SU-DHL-6 (cell line): ENCODE results near the gene P3H4.

Source experiments
- H2AFZ ChIP-seq: fragments of 200-600 bp; sonication (generic); 2 replicates; pipeline ENCODE4 v1.6.1; 2014; ENCODE audit warnings: low read depth, mild to moderate bottlenecking, moderate library complexity, mixed read lengths, antibody characterized with exemption, low read length; ENCODE audit not compliant: severe bottlenecking
- H3F3A ChIP-seq: fragments of 200-600 bp; shearing (Covaris generic); 2 replicates; pipeline ENCODE4 v1.6.0; 2016; ENCODE audit warnings: antibody characterized with exemption, mild to moderate bottlenecking; ENCODE audit not compliant: insufficient read depth
- H3K27ac ChIP-seq: fragments of 200-600 bp; sonication (generic); 2 replicates; pipeline ENCODE4 v1.5.1; 2016; ENCODE audit warnings: low read depth, mild to moderate bottlenecking, low read length, moderate library complexity, mixed read lengths
- H3K27me3 ChIP-seq: fragments of 200-600 bp; sonication (generic), shearing (Covaris generic); 2 replicates; pipeline ENCODE4 v1.6.0; 2014; ENCODE audit warnings: mild to moderate bottlenecking, low read length
- H3K36me3 ChIP-seq: fragments of 200-600 bp; sonication (generic); 2 replicates; pipeline ENCODE4 v1.6.1; 2014; ENCODE audit warnings: mild to moderate bottlenecking, low read length, mixed read lengths
- H3K4me2 ChIP-seq: fragments of 300-600, 200-600 bp; shearing (Covaris generic), sonication (generic); 2 replicates; pipeline ENCODE4 v1.6.0; 2014; ENCODE audit warnings: low read length, low read depth, mild to moderate bottlenecking; ENCODE audit not compliant: poor library complexity, severe bottlenecking
- H3K4me3 ChIP-seq: fragments of 200-600 bp; sonication (generic); 2 replicates; pipeline ENCODE4 v1.5.1; 2014; ENCODE audit warnings: antibody characterized with exemption, low read length, mild to moderate bottlenecking, mixed read lengths; ENCODE audit not compliant: insufficient read depth, poor library complexity, severe bottlenecking
- H3K79me2 ChIP-seq: fragments of 200-600 bp; sonication (generic); 2 replicates; pipeline ENCODE4 v1.6.1; 2014; ENCODE audit warnings: mild to moderate bottlenecking, low read length, moderate library complexity; ENCODE audit not compliant: insufficient read depth
- H3K9ac ChIP-seq: fragments of 200-600 bp; sonication (generic); 2 replicates; pipeline ENCODE4 v1.7.0; 2014; ENCODE audit warnings: mild to moderate bottlenecking, low read length
- H3K9me2 ChIP-seq: fragments of 200-600 bp; sonication (generic); replicated peaks from 2 replicates; pipeline ENCODE4 v1.6.1; 2014; ENCODE audit warnings: low read length; ENCODE audit not compliant: insufficient read depth
- H3K9me3 ChIP-seq: fragments of 200-600 bp; sonication (generic); 2 replicates; pipeline ENCODE4 v1.6.1; 2014; ENCODE audit warnings: low read length, mixed read lengths; ENCODE audit not compliant: insufficient read depth
- H4K20me1 ChIP-seq: fragments of 200-600 bp; sonication (generic); 2 replicates; pipeline ENCODE4 v1.6.1; 2014; ENCODE audit warnings: low read depth, mild to moderate bottlenecking, antibody characterized with exemption, low read length, moderate library complexity, mixed read lengths
- CTCF ChIP-seq: fragments of 200-600 bp; sonication (generic); IDR thresholded peaks from one replicate; pipeline ENCODE4 v1.5.1; 2017; ENCODE audit warnings: antibody characterized with exemption, mild to moderate bottlenecking, low read length, moderate library complexity; ENCODE audit not compliant: insufficient read depth, poor library complexity, severe bottlenecking
- EZH2phosphoT487 ChIP-seq: fragments of 200-600 bp; sonication (generic), shearing (Covaris generic); conservative IDR thresholded peaks from 2 replicates; pipeline ENCODE4 v1.6.1; 2018; ENCODE audit warnings: mild to moderate bottlenecking, antibody characterized with exemption, low read length, moderate library complexity, mixed read lengths

Gene P3H4

GRCh38 chr17:41812381-41813151 is 817 bp upstream of the P3H4 start, which contains the start of gene FKBP10:
TSS of gene FKBP10 (plus strand) at chr17:41813004. CDS start at chr17:41813035, 31 bp downstream.
- H3K27me3 ChIP-seq: no peaks in the 10 kb centered on the region
- H4K20me1 ChIP-seq: no peaks in the 10 kb centered on the region
- H3K27ac ChIP-seq: no peak within 1 kb of the TSS
- no peaks in the 10 kb centered on the region for H3K9me3 ChIP-seq
- TF ChIP-seq EZH2phosphoT487 (no peak), CTCF (no peak)
- no peaks in the 10 kb centered on the region for H3F3A ChIP-seq
- no peaks in the 10 kb centered on the region for H3K9me2 ChIP-seq
- H3K4me3 ChIP-seq: peak within 1 kb of the TSS; percentile 73
- no peaks in the 10 kb centered on the region for H3K79me2 ChIP-seq
- H3K36me3 ChIP-seq: no peaks in the 10 kb centered on the region
- peak within 1 kb of the TSS; percentile 66 for H3K4me2 ChIP-seq
- peak within 1 kb of the TSS; percentile 90 for H2AFZ ChIP-seq
- H3K9ac ChIP-seq: peak within 1 kb of the TSS; percentile 66

DNA sequence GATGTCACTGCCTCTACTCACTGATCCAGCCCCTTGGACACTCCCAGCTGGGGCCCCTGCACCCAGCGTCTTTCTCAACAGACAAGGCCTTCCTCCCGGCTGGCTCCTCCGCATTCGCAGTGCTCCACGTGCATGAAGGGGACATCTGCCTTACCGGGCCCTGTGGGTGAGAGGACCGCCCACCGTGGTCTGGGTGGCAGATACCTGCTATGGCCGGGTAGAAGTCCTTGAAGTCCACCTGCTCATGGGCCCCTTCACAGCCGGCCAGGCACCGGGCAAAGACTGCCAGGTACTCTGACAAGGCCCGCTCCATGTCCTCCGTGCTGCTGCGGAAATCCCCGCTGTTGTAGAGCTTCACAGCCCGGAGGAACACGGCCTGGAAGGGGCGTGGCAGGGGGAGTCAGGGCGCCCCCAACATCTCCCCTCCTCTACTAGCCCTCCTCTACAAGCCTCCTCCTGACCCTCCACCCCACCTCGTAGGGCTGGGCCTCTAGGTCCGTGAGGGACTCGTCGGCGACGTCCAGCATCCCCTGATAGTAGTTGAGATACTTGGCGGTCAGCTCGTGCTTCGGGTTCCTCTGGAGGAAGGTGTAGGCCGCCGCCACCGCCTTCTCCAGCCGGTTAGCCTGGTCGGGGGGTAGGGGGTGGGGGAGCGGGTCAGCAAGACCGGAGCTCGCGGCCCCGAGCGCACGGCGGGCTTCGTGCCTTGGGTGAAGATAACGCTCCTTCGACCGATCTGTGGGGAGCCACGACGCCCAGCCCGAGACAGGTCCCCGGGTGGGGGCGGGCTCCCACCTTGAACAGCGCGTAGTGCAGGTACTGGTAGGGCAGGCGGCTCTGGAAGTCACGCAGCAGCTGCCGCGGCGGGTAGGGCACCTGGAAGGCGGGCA is 845 bp downstream of the P3H4 start:
- H3K27me3 ChIP-seq: no peaks in the 10 kb centered on the region
- TF ChIP-seq EZH2phosphoT487: no peak
- H3K36me3 ChIP-seq: no peaks in the 10 kb centered on the region
- H3K79me2 ChIP-seq: no peaks in the 10 kb centered on the region
- peak overlapping the region; percentile 66 for H3K9ac ChIP-seq
- H3K4me2 ChIP-seq: peak overlapping the region; percentile 66
- no peaks in the 10 kb centered on the region for H3K9me2 ChIP-seq
- H3K27ac ChIP-seq: no peak overlapping the region
- H3F3A ChIP-seq: no peaks in the 10 kb centered on the region
- H2AFZ ChIP-seq: peak overlapping the region; percentile 90
- no peaks in the 10 kb centered on the region for H4K20me1 ChIP-seq
- H3K4me3 ChIP-seq: peak overlapping the region; percentile 73
- H3K9me3 ChIP-seq: no peaks in the 10 kb centered on the region

- Histone ChIP-seq H3K9me2 (no peaks in the 10 kb centered on the region), H2AFZ (no peak overlapping the region), H3K27me3 (no peaks in the 10 kb centered on the region), H3K4me2 (no peak overlapping the region), H3K9me3 (no peaks in the 10 kb centered on the region), H3K27ac (no peak overlapping the region), H3K36me3 (no peaks in the 10 kb centered on the region), H4K20me1 (no peaks in the 10 kb centered on the region), H3F3A (no peaks in the 10 kb centered on the region), H3K9ac (no peak overlapping the region), H3K79me2 (no peaks in the 10 kb centered on the region), H3K4me3 (no peak overlapping the region)
- TF ChIP-seq EZH2phosphoT487 (no peak), CTCF (no peak)
These were observed 4.9 kb downstream of the P3H4 start for GRCh38 chr17:41806685-41807445.
